HL-60/S4 (cell line): ENCODE data around the gene CDAN1.
"Not testable (repeated sequence)": the region's sequence is repeated elsewhere in the genome, so short reads cannot be mapped to it uniquely, and the experiment has no call there.

Experiments used
- in situ Hi-C: fragments of 300-500 bp; cut with MboI; formaldehyde crosslinking; loops from 2 replicates; pipeline ENCODE4 v1.14.3; 2022; ENCODE audit warnings: low sequenced_read_pairs

The CDAN1 gene

GRCh38 chr15:42711746-42712145, 25.2 kb downstream of the CDAN1 start:
- in situ Hi-C loops: loop anchor here (25.0 kb wide), 1 partner anchor 476 kb away; the partner anchor contains the start of gene CCNDBP1

DNA sequence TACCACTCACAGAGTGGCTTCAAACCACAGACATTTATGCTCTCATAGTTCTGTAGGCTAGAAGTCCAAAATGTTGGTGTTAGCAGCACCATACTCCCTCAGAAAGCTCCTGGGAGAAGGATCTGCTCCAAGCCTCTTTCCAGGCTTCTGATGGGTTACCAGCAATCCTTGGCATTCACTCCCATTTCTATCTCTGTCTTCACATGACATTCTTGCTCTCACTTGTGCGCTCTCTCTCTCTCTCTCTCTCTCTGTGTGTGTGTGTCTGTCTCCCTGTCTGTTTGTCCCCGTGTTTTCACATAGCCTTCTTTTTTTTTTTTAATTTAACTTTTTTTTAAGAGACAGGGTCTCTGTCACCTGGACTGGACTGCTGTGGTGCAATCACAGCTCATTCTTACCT, 26.3 kb downstream of the CDAN1 start:
- in situ Hi-C loops: loop anchor here (25.0 kb wide), 1 partner anchor 477 kb away; the partner anchor contains the start of gene CCNDBP1

GRCh38 chr15:42707873-42708544, 28.9 kb downstream of the CDAN1 start:
- in situ Hi-C loops: loop anchor here (10.0 to 25.0 kb wide), 2 partner anchors 217 to 479 kb away; partner anchors contain the start of genes CCNDBP1 and TTBK2

- in situ Hi-C loops: loop anchor here (10.0 to 25.0 kb wide), 2 partner anchors 218 to 480 kb away; partner anchors contain the start of genes CCNDBP1 and TTBK2
These were observed 29.9 kb downstream of the CDAN1 start for GRCh38 chr15:42707068-42707467.

DNA sequence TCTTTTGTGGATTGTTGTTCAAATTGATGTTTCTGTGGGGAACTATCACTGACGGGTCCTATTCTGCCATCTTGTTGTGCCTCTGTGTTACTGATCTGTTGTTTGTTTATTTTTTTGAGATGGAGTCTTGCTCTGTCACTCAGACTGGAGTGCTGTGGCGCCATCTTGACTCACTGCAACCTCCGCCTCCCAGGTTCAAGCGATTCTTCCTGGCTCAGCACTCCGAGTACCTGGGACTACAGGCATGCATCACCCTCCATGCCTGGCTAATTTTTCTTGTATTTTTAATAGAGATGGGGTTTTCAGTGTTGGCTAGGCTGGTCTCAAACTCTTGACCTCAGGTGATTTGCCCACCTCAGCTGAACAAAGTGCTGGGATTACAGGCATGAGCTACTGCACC, 31.6 kb downstream of the CDAN1 start:
- in situ Hi-C loops: loop anchor here (10.0 to 25.0 kb wide), 2 partner anchors 219 to 482 kb away; partner anchors contain the start of genes CCNDBP1 and TTBK2

GRCh38 chr15:42704492-42704926, 32.4 kb downstream of the CDAN1 start:
- in situ Hi-C loops: loop anchor here (10.0 to 25.0 kb wide), 2 partner anchors 220 to 483 kb away; partner anchors contain the start of genes CCNDBP1 and TTBK2

DNA sequence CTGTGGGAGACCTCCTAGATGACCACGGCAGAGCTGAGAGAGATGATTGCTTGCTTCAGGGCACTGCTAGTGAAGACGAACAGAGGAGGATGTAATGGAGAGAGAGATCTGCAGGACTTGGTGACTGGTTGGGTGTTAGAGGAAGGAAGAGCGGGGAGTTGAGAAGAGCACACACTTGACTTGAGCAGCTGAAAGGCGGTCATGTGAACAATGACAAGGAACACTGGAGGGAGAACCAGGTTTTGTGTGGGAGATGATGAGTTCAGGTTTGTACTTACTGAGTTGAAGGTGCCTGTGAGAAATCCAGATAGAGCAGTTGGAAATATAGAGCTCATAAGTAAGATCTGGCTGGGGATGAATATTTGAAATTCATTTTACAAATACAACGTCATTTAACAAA, 40.3 kb downstream of the CDAN1 start:
- in situ Hi-C loops: loop anchor here (10.0 kb wide), 1 partner anchor 588 kb away; no protein-coding TSS in a partner anchor

DNA sequence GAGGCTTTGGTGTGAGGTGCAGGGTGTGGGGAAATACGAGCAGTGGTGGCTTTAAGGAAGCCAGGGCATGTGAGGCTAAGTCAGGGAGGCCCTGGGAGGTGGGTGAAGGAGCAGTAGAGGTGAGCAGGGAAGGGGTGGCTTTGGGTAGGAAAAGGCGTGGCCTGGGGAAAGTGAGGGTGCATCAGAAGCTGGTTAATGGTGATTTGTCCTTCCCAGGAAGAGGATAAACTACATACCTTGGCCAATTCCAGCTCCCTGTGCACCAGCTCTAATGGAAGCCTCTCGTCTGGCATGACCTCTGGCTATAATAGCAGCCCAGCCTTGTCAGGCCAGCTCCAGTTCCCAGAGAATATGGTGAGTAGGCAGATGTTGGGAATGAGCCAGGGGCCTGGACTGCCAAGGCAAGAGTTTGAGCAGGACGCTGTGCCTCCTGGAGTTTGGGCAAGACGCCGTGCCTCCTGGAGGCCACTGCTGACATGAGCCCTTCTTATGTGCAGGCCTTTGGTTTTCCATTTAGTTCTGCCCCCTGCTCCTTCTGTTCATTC, 41.3 kb downstream of the CDAN1 start:
- in situ Hi-C loops: loop anchor here (10.0 kb wide), 1 partner anchor 589 kb away; no protein-coding TSS in a partner anchor

GRCh38 chr15:42694398-42694797, 42.5 kb downstream of the CDAN1 start:
- in situ Hi-C loops: loop anchor here (10.0 kb wide), 1 partner anchor 590 kb away; no protein-coding TSS in a partner anchor

- in situ Hi-C loops: loop anchor here (10.0 kb wide), 1 partner anchor 591 kb away; no protein-coding TSS in a partner anchor
These were observed 43.0 kb downstream of the CDAN1 start for GRCh38 chr15:42693942-42694341.

- in situ Hi-C loops: loop anchor here (10.0 kb wide), 1 partner anchor 591 kb away; no protein-coding TSS in a partner anchor
These were observed 43.4 kb downstream of the CDAN1 start for GRCh38 chr15:42693496-42693895.

DNA sequence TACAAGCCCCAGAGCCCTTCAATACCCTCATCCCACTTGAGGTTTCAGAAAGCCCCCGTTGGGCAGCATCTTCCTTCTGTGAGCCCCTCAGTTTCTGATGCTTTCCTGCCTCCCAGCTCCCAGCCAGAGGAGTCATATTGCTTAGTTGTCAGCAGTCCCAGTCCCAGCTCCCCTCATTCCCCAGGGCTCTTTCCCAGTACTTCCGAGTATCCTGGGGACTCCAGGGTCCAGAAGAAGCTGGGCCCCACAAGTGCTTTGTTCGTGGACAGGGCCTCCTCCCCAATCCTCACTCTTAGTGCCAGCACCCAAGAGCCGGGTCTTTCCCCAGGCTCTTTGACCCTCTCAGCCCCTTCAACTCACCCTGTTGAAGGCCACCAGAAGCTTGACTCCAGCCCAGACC, 43.9 kb downstream of the CDAN1 start:
- in situ Hi-C loops: loop anchor here (10.0 kb wide), 1 partner anchor 592 kb away; no protein-coding TSS in a partner anchor

DNA sequence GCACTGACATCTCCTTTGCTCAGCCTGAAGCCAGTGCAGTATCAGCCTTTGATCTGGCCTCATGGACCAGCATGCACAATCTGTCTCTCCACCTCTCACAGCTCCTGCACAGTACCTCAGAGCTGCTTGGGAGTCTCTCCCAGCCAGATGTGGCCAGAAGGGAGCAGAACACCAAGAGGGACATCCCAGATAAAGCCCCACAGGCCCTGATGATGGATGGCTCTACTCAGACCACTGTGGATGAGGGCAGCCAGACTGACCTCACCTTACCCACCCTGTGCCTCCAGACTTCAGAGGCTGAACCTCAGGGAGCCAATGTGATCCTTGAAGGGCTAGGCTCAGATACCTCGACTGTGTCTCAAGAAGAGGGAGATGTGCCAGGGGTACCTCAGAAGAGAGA, 44.4 kb downstream of the CDAN1 start:
- in situ Hi-C loops: loop anchor here (10.0 kb wide), 1 partner anchor 592 kb away; no protein-coding TSS in a partner anchor

GRCh38 chr15:42691770-42692169, 45.2 kb downstream of the CDAN1 start:
- in situ Hi-C loops: loop anchor here (10.0 kb wide), 1 partner anchor 593 kb away; no protein-coding TSS in a partner anchor

DNA sequence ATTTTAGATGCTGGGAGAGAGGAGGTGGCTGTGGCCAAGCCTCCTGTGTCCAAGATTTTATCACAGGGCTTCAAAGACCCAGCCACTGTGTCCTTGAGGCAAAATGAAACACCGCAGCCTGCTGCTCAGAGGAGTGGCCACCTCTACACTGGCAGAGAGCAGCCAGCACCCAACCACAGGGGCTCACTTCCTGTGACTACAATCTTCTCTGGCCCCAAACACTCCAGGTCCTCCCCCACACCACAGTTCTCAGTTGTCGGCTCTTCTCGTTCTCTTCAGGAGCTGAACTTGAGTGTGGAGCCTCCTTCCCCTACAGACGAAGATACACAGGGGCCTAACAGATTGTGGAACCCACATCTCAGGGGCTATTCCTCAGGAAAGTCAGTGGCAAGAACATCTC, 45.6 kb downstream of the CDAN1 start:
- in situ Hi-C loops: loop anchor here (10.0 kb wide), 1 partner anchor 593 kb away; no protein-coding TSS in a partner anchor

- in situ Hi-C loops: no loop called here
These were observed 48.6 kb downstream of the CDAN1 start for GRCh38 chr15:42688301-42688700.

DNA sequence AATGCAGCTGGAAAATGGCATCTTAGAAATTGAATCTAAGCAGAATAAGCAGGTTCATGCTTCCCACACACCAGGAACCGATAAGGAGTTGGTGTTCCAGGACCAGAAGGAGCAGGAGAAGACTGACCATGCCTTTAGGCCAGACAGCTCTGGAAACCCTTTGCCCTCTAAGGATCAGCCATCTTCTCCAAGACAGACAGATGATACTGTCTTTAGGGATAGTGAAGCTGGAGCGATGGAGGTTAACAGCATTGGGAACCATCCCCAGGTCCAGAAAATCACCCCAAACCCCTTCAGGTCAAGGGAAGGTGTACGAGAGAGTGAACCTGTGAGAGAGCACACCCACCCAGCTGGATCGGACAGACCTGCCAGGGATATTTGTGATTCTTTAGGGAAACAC, 49.2 kb downstream of the CDAN1 start:
- in situ Hi-C loops: no loop called here

DNA sequence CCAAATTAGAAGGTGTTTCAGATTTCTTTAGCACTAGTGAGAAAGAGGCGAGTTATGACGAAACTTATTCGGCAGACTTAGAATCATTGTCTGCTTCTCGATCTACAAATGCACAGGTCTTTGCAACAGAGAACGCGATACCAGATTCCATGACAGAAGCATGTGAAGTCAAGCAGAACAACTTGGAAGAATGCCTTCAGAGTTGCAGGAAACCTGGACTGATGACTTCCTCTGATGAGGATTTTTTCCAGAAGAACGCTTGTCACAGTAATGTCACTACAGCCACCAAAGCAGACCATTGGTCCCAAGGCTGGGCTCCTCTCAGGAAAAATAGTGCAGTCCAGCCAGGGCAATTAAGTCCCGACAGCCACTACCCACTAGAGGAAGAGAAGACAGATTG, 50.6 kb downstream of the CDAN1 start:
- in situ Hi-C loops: no loop called here

GRCh38 chr15:42681119-42681518, 55.8 kb downstream of the CDAN1 start:
- in situ Hi-C loops: no loop called here

GRCh38 chr15:42680142-42680482, 56.8 kb downstream of the CDAN1 start:
- in situ Hi-C loops: not testable (repeated sequence)

- in situ Hi-C loops: no loop called here
These were observed 57.4 kb downstream of the CDAN1 start for GRCh38 chr15:42679285-42680141.
